GM12878 (cell line): Measurements from ENCODE around the gene RERE.

ENCODE experiments used
- CBX5 ChIP-seq: sonication (generic); IDR thresholded peaks from 2 replicates; pipeline ENCODE4 v1.6.1; 2016; ENCODE audit warnings: low read depth, moderate library complexity, mild to moderate bottlenecking, inconsistent platforms
- CTCF ChIP-seq, 3 experiments: IDR thresholded peaks in 2 of 3; conservative IDR thresholded peaks in 1 of 3; 2 replicates each; pipeline ENCODE4 v1.5.1; 2011; ENCODE audit warnings: low read depth in 3 of 3, low read length in 3 of 3, mild to moderate bottlenecking in 3 of 3, control low read depth in 2 of 3, moderate library complexity in 2 of 3, inconsistent platforms in 1 of 3, mixed read lengths in 1 of 3; ENCODE audit not compliant: control insufficient read depth in 2 of 3, insufficient read depth in 1 of 3; ENCODE audit errors: extremely low read depth in 1 of 3
- E2F4 ChIP-seq: IDR thresholded peaks from 2 replicates; pipeline ENCODE4 v1.6.1; 2012; ENCODE audit warnings: low read depth, low read length, improper control_type of control experiment
- EGR1 ChIP-seq, 2 experiments: IDR thresholded peaks; 1 replicate in 1 of 2; 2 replicates in 1 of 2; pipeline ENCODE4 v1.6.1; 2011 to 2012; ENCODE audit warnings: low read depth in 2 of 2, low read length in 2 of 2, borderline replicate concordance in 1 of 2, mild to moderate bottlenecking in 1 of 2, moderate library complexity in 1 of 2
- EP300 ChIP-seq, 2 experiments: fragments of 150-350 bp in 1 of 2; IDR thresholded peaks; 2 replicates each; pipeline ENCODE4 v1.6.1; 2011 to 2012; ENCODE audit warnings: low read depth in 2 of 2, low read length in 2 of 2, borderline replicate concordance in 1 of 2, improper control_type of control experiment in 1 of 2, inconsistent platforms in 1 of 2; ENCODE audit not compliant: control insufficient read depth in 1 of 2
- FOXM1 ChIP-seq: IDR thresholded peaks from 2 replicates; pipeline ENCODE4 v1.6.1; 2012; ENCODE audit warnings: low read depth, mild to moderate bottlenecking, inconsistent platforms, low read length, moderate library complexity
- GABPA ChIP-seq: IDR thresholded peaks from 2 replicates; pipeline ENCODE4 v1.6.1; 2014; ENCODE audit warnings: antibody characterized with exemption, low read depth, mild to moderate bottlenecking, inconsistent platforms
- MTA3 ChIP-seq: IDR thresholded peaks from 2 replicates; pipeline ENCODE4 v1.6.1; 2012; ENCODE audit warnings: low read length, inconsistent platforms, borderline replicate concordance
- NFYB ChIP-seq: IDR thresholded peaks from 2 replicates; pipeline ENCODE4 v1.6.1; 2011; ENCODE audit warnings: low read depth, mild to moderate bottlenecking, low read length, improper control_type of control experiment, moderate library complexity; ENCODE audit not compliant: insufficient read depth
- POLR2AphosphoS5 ChIP-seq: IDR thresholded peaks from 2 replicates; pipeline ENCODE4 v1.6.1; 2011; ENCODE audit warnings: mild to moderate bottlenecking, low read length, inconsistent platforms
- RCOR1 ChIP-seq: conservative IDR thresholded peaks from 2 replicates; pipeline ENCODE4 v1.6.1; 2012; ENCODE audit warnings: low read depth, low read length, improper control_type of control experiment
- SUZ12 ChIP-seq: fragments of 200-600 bp; sonication (generic); IDR thresholded peaks from one replicate; pipeline ENCODE4 v1.6.1; 2018; ENCODE audit warnings: antibody characterized with exemption, mild to moderate bottlenecking; ENCODE audit not compliant: unreplicated experiment

- TF ChIP-seq RCOR1 (no peak), E2F4 (no peak), FOXM1 (no peak), MTA3 (no peak), POLR2AphosphoS5 (no peak), EGR1 (IDR thresholded peaks at IDR 0.05; ENCODE audit: borderline replicate concordance in 1 of 2, low read depth in 2 of 2, low read length in 2 of 2) (no peak), NFYB (no peak), CTCF (IDR thresholded peaks at IDR 0.05 in 2 of 3, conservative IDR thresholded peaks at IDR 0.05 in 1 of 3; ENCODE audit: control insufficient read depth in 2 of 3, extremely low read depth in 1 of 3, insufficient read depth in 1 of 3, low read depth in 3 of 3, low read length in 3 of 3) (no peak), SUZ12 (no peak), GABPA (no peak), CBX5 (no peak), EP300 (IDR thresholded peaks at IDR 0.05; ENCODE audit: borderline replicate concordance in 1 of 2, control insufficient read depth in 1 of 2, low read depth in 2 of 2, low read length in 2 of 2) (no peak)
These were observed 151.6 kb downstream of the RERE start for GRCh38 chr1:8665833-8666232.
